ENCODE data around the gene NBAS. TPM values are rescaled to one million over a fixed set of nuclear protein-coding genes. Genes with fewer than 3 reads are reported as not detected.

Gene NBAS
- polyA plus RNA-seq, 1 donor (not counting 4 experiments of a cell fraction or from before 2014, with no cell fraction given), result 27.9 TPM

- H3K9ac ChIP-seq (ENCODE audit: control insufficient read depth, extremely low read depth, insufficient read depth, low read length), result no peak overlapping the region
- H2AFZ ChIP-seq (ENCODE audit: control insufficient read depth, low read length), result no peak overlapping the region
- H3K27me3 ChIP-seq (ENCODE audit: control insufficient read depth, extremely low read depth, insufficient read depth, low read length), result no peaks in the 10 kb centered on the region
- TF ChIP-seq EZH2 (IDR thresholded peaks at IDR 0.05; ENCODE audit: low read length) (no peak), CTCF (optimal IDR thresholded peaks at IDR 0.05 in 1 of 3, IDR thresholded peaks at IDR 0.05 in 1 of 3, conservative IDR thresholded peaks at IDR 0.05 in 1 of 3; ENCODE audit: extremely low read depth in 1 of 3, insufficient read depth in 2 of 3, low read length in 3 of 3) (no peak)
- FAIRE-seq, result no peak
- dilution Hi-C loops (cut with MboI; ENCODE audit: extremely low pct_ligation_motif_present, low sequenced_read_pairs), result no loop called here
- H3K4me2 ChIP-seq (ENCODE audit: control insufficient read depth, extremely low read depth, insufficient read depth, low read depth, low read length), result no peak overlapping the region
- H3K4me1 ChIP-seq (ENCODE audit: control insufficient read depth, extremely low read depth, insufficient read depth, low read length), result no peaks in the 10 kb centered on the region
- no peak overlapping the region for H3K27ac ChIP-seq (ENCODE audit: control insufficient read depth, insufficient read depth, low read length)
- no peaks in the 10 kb centered on the region for H3K9me3 ChIP-seq (ENCODE audit: control insufficient read depth, low read depth, low read length)
- no peaks in the 10 kb centered on the region for H3K79me2 ChIP-seq (ENCODE audit: control insufficient read depth, insufficient read depth, low read length)
- no peak overlapping the region for H3K4me3 ChIP-seq (ENCODE audit: control insufficient read depth in 2 of 3, extremely low read depth in 1 of 3, insufficient read depth in 2 of 3, low read depth in 1 of 3, low read length in 3 of 3)
- peaks cover 5 to 8% of the 10 kb centered on the region in 2 experiments for H3K36me3 ChIP-seq (ENCODE audit: control insufficient read depth in 2 of 2, extremely low read depth in 1 of 2, insufficient read depth in 2 of 2, low read length in 2 of 2)
- no peaks in the 10 kb centered on the region for H3K9me1 ChIP-seq (ENCODE audit: control insufficient read depth, extremely low read depth, insufficient read depth, low read length)
- DNase-seq (ENCODE audit: low read depth, low spot score), result no peak
- no peaks in the 10 kb centered on the region for H4K20me1 ChIP-seq (ENCODE audit: control insufficient read depth, extremely low read depth, insufficient read depth, low read length)
Measured at GRCh38 chr2:15471606-15472005, 89.5 kb downstream of the NBAS start.

GRCh38 chr2:15460112-15460620 is 101.0 kb downstream of the NBAS start:
- no peaks in the 10 kb centered on the region for H3K9me1 ChIP-seq (ENCODE audit: control insufficient read depth, extremely low read depth, insufficient read depth, low read length)
- no peak overlapping the region for H3K4me3 ChIP-seq (ENCODE audit: control insufficient read depth in 2 of 3, extremely low read depth in 1 of 3, insufficient read depth in 2 of 3, low read depth in 1 of 3, low read length in 3 of 3)
- H4K20me1 ChIP-seq (ENCODE audit: control insufficient read depth, extremely low read depth, insufficient read depth, low read length), result no peaks in the 10 kb centered on the region
- no peak for DNase-seq (ENCODE audit: low read depth, low spot score)
- H3K4me1 ChIP-seq (ENCODE audit: control insufficient read depth, extremely low read depth, insufficient read depth, low read length), result no peaks in the 10 kb centered on the region
- H3K4me2 ChIP-seq (ENCODE audit: control insufficient read depth, extremely low read depth, insufficient read depth, low read depth, low read length), result no peak overlapping the region
- H3K36me3 ChIP-seq (ENCODE audit: control insufficient read depth in 2 of 2, extremely low read depth in 1 of 2, insufficient read depth in 2 of 2, low read length in 2 of 2), result peaks cover 5 to 10% of the 10 kb centered on the region in 2 experiments
- H3K9me3 ChIP-seq (ENCODE audit: control insufficient read depth, low read depth, low read length), result no peaks in the 10 kb centered on the region
- no peaks in the 10 kb centered on the region for H3K27me3 ChIP-seq (ENCODE audit: control insufficient read depth, extremely low read depth, insufficient read depth, low read length)
- no peak for FAIRE-seq
- no peak overlapping the region for H3K9ac ChIP-seq (ENCODE audit: control insufficient read depth, extremely low read depth, insufficient read depth, low read length)
- no peak for TF ChIP-seq CTCF (optimal IDR thresholded peaks at IDR 0.05 in 1 of 3, IDR thresholded peaks at IDR 0.05 in 1 of 3, conservative IDR thresholded peaks at IDR 0.05 in 1 of 3; ENCODE audit: extremely low read depth in 1 of 3, insufficient read depth in 2 of 3, low read length in 3 of 3)
- no peak for TF ChIP-seq EZH2 (IDR thresholded peaks at IDR 0.05; ENCODE audit: low read length)
- H2AFZ ChIP-seq (ENCODE audit: control insufficient read depth, low read length), result no peak overlapping the region
- H3K79me2 ChIP-seq (ENCODE audit: control insufficient read depth, insufficient read depth, low read length), result no peaks in the 10 kb centered on the region
- no peak overlapping the region for H3K27ac ChIP-seq (ENCODE audit: control insufficient read depth, insufficient read depth, low read length)
- dilution Hi-C loops (cut with MboI; ENCODE audit: extremely low pct_ligation_motif_present, low sequenced_read_pairs), result no loop called here

Measured in keratinocyte (primary cell).